Progenitor cell of endocrine pancreas (in vitro differentiated cells): ENCODE results near the gene USP5. TPM values are rescaled to one million over a fixed set of nuclear protein-coding genes. Genes with fewer than 3 reads are reported as not detected.
"Not testable (repeated sequence)": the region's sequence is repeated elsewhere in the genome, so short reads cannot be mapped to it uniquely, and the experiment has no call there.

Experiments
- DNase-seq: peaks from one replicate; pipeline ENCODE4 v3.0.0; 2021; ENCODE audit warnings: low spot score; ENCODE audit not compliant: unreplicated experiment
- H3K27ac Mint-ChIP-seq: 2 replicates; pipeline ENCODE4 v1.8.0; 2021; ENCODE audit warnings: mild to moderate bottlenecking, moderate library complexity, mixed read lengths
- H3K27me3 Mint-ChIP-seq: 2 replicates; pipeline ENCODE4 v1.8.0; 2021; ENCODE audit warnings: mixed read lengths
- H3K36me3 Mint-ChIP-seq: 2 replicates; pipeline ENCODE4 v1.8.0; 2022; ENCODE audit warnings: mixed read lengths; ENCODE audit not compliant: insufficient read depth
- H3K4me1 Mint-ChIP-seq: 2 replicates; pipeline ENCODE4 v1.8.0; 2021; ENCODE audit warnings: low read depth, mixed read lengths
- H3K4me3 Mint-ChIP-seq: 2 replicates; pipeline ENCODE4 v1.8.0; 2021; ENCODE audit warnings: low read depth, mild to moderate bottlenecking, moderate library complexity, mixed read lengths
- H3K9me3 Mint-ChIP-seq: 2 replicates; pipeline ENCODE4 v1.8.0; 2021; ENCODE audit warnings: low read depth, mixed read lengths
- CTCF ChIP-seq: fragments of 200-600 bp; sonication (generic); IDR thresholded peaks from one replicate; pipeline ENCODE4 v1.5.0; 2021; ENCODE audit warnings: antibody characterized with exemption, mild to moderate bottlenecking; ENCODE audit not compliant: unreplicated experiment
- total RNA-seq: library from RNA; stranded (reverse); gene quantifications from 2 replicates; pipeline ENCODE4 v1.2.1, GENCODE V29; 2021

USP5 gene
- total RNA-seq, 1 donor from 2014 or later: 185 TPM

GRCh38 chr12:6887460-6887859 is 35.5 kb downstream of the USP5 start:
- H3K4me1 Mint-ChIP-seq: peaks cover 34% of the 10 kb centered on the region

GRCh38 chr12:6888360-6888759 is 36.4 kb downstream of the USP5 start:
- no peaks in the 10 kb centered on the region for H3K9me3 Mint-ChIP-seq
- peaks cover 34% of the 10 kb centered on the region for H3K4me1 Mint-ChIP-seq
- peaks cover 12% of the 10 kb centered on the region for H3K36me3 Mint-ChIP-seq
- no peaks in the 10 kb centered on the region for H3K27me3 Mint-ChIP-seq
- no peak overlapping the region for H3K4me3 Mint-ChIP-seq
- no peak for TF ChIP-seq CTCF
- H3K27ac Mint-ChIP-seq: peak overlapping the region; percentile 100
- DNase-seq: no peak

More at GRCh38 chr12:6887460-6887859, 35.5 kb downstream of the USP5 start:
- no peaks in the 10 kb centered on the region for H3K27me3 Mint-ChIP-seq
- H3K27ac Mint-ChIP-seq: peak overlapping the region; percentile 100
- no peak for TF ChIP-seq CTCF
- no peak for DNase-seq
- no peak overlapping the region for H3K4me3 Mint-ChIP-seq
- no peaks in the 10 kb centered on the region for H3K9me3 Mint-ChIP-seq
- H3K36me3 Mint-ChIP-seq: peaks cover 14% of the 10 kb centered on the region

GRCh38 chr12:6888794-6889193 is 36.8 kb downstream of the USP5 start:
- not testable (repeated sequence) for DNase-seq, H3K4me3 Mint-ChIP-seq, H3K9me3 Mint-ChIP-seq, H3K27me3 Mint-ChIP-seq
- H3K4me1 Mint-ChIP-seq: peaks cover 34% of the 10 kb centered on the region
- H3K27ac Mint-ChIP-seq: peak overlapping the region; percentile 100
- peaks cover 12% of the 10 kb centered on the region for H3K36me3 Mint-ChIP-seq

- H3K36me3 Mint-ChIP-seq, H3K27me3 Mint-ChIP-seq, H3K9me3 Mint-ChIP-seq, DNase-seq: not testable (repeated sequence)
- H3K27ac Mint-ChIP-seq: peak overlapping the region; percentile 97
- H3K4me1 Mint-ChIP-seq: peaks cover 33% of the 10 kb centered on the region
- H3K4me3 Mint-ChIP-seq: peak overlapping the region; percentile 70
Observed at GRCh38 chr12:6889775-6890573, 38.0 kb downstream of the USP5 start.

GRCh38 chr12:6890789-6891645 is 39.1 kb downstream of the USP5 start:
- Mint-ChIP-seq H3K4me1 (peaks cover 28% of the 10 kb centered on the region), H3K9me3 (no peaks in the 10 kb centered on the region), H3K36me3 (peaks cover 2% of the 10 kb centered on the region), H3K27me3 (no peaks in the 10 kb centered on the region), H3K27ac (peak overlapping the region; percentile 97), H3K4me3 (peak overlapping the region; percentile 70)
- DNase-seq: peak; percentile 100
- peak; percentile 99 for TF ChIP-seq CTCF

GRCh38 chr12:6891646-6892001 is 39.7 kb downstream of the USP5 start:
- Mint-ChIP-seq H3K27ac (peak overlapping the region; percentile 97), H3K4me3 (peak overlapping the region; percentile 70), H3K9me3 (no peaks in the 10 kb centered on the region), H3K27me3 (no peaks in the 10 kb centered on the region), H3K36me3 (peaks cover 2% of the 10 kb centered on the region), H3K4me1 (peaks cover 22% of the 10 kb centered on the region)
- TF ChIP-seq CTCF: no peak
- no peak for DNase-seq

GRCh38 chr12:6892683-6893082 is 40.7 kb downstream of the USP5 start:
- not testable (repeated sequence) for H3K36me3 Mint-ChIP-seq, H3K9me3 Mint-ChIP-seq, H3K4me3 Mint-ChIP-seq, DNase-seq, H3K27ac Mint-ChIP-seq, H3K27me3 Mint-ChIP-seq
- peaks cover 14% of the 10 kb centered on the region for H3K4me1 Mint-ChIP-seq
